ENCODE measurements around the gene XPO6. TPM values are rescaled to one million over a fixed set of nuclear protein-coding genes. Genes with fewer than 3 reads are reported as not detected.

The XPO6 gene
- total RNA-seq, result 78.5 TPM

GRCh38 chr16:28211758-28212531 is at the start of gene XPO6:
TSS of gene XPO6 (minus strand) at chr16:28211965. CDS start at chr16:28211368, 597 bp downstream.

GRCh38 chr16:28063591-28064061 is 148.1 kb downstream of the XPO6 start, which contains the start of gene GSG1L:
TSS of gene GSG1L (minus strand) at chr16:28063714. CDS start at chr16:28063424, 290 bp downstream.

Other genes with a start within 250 kb of the XPO6 start
- gene GSG1L, start 148.3 kb downstream of the XPO6 start, total RNA-seq, result 5.1 TPM
- 19.0 TPM for gene SBK1, start 80.6 kb upstream of the XPO6 start, total RNA-seq
- 11.4 TPM for gene NPIPB6, start 151.5 kb upstream of the XPO6 start, total RNA-seq
- gene EIF3CL, start 191.9 kb upstream of the XPO6 start, total RNA-seq, result 65.0 TPM

Measured in camera-type eye (tissue), 1 donor.